CD4-positive, alpha-beta T cell (primary cell): ENCODE results near the gene PDE8A. TPM values are rescaled to one million over a fixed set of nuclear protein-coding genes. Genes with fewer than 3 reads are reported as not detected.
"Not testable (repeated sequence)": the region's sequence is repeated elsewhere in the genome, so short reads cannot be mapped to it uniquely, and the experiment has no call there.

ENCODE experiments used
- ATAC-seq: fragments of 200-7000 bp; cut with Tn5 transposase; one replicate; pipeline ENCODE4 v1.10.0; 2022; ENCODE audit warnings: mild to moderate bottlenecking; ENCODE audit not compliant: poor library complexity
- CTCF ChIA-PET: fragments of 350-600 bp; sonication (Branson Sonifier 250); formaldehyde crosslinking; loops from one replicate; lab custom pipeline; 2021; ENCODE audit warnings: antibody characterized with exemption, inconsistent platforms; lab: Charles Lee
- POLR2A ChIA-PET: fragments of 350-600 bp; sonication (Branson Sonifier 250); formaldehyde crosslinking; loops from one replicate; lab custom pipeline; 2021; ENCODE audit warnings: antibody characterized with exemption, inconsistent platforms; lab: Charles Lee
- DNase-seq, 14 experiments: peaks; one replicate each; pipeline ENCODE4 v3.0.0-alpha.2; 2013 to 2020; ENCODE audit warnings: mixed read lengths in 2 of 14
- H3K27ac ChIP-seq, 2 donors: one replicate each; pipeline versions ENCODE4 v1.5.1 to v1.7.0; 2013; ENCODE audit warnings: low read length in 2 of 2, low read depth in 1 of 2, mild to moderate bottlenecking in 1 of 2
- H3K27me3 ChIP-seq, 2 experiments: 1 replicate in 1 of 2; 2 replicates in 1 of 2; pipeline versions ENCODE4 v1.6.1 to v1.7.0; 2013; ENCODE audit warnings: low read length in 2 of 2, control low read depth in 1 of 2, mild to moderate bottlenecking in 1 of 2, moderate library complexity in 1 of 2; ENCODE audit not compliant: insufficient read depth in 2 of 2, control insufficient read depth in 1 of 2
- H3K36me3 ChIP-seq: one replicate; pipeline ENCODE4 v1.6.1; 2013; ENCODE audit warnings: low read length, control low read depth; ENCODE audit not compliant: insufficient read depth
- H3K4me1 ChIP-seq: one replicate; pipeline ENCODE4 v1.6.1; 2013; ENCODE audit warnings: low read length, control low read depth; ENCODE audit not compliant: insufficient read depth
- H3K4me3 ChIP-seq: one replicate; pipeline ENCODE4 v1.5.1; 2013; ENCODE audit warnings: mild to moderate bottlenecking, low read length, moderate library complexity
- H3K9me3 ChIP-seq, 2 experiments: 1 replicate in 1 of 2; 2 replicates in 1 of 2; pipeline versions ENCODE4 v1.6.1 to v1.7.0; 2013; ENCODE audit warnings: low read length in 2 of 2, mild to moderate bottlenecking in 2 of 2, control low read depth in 1 of 2, moderate library complexity in 1 of 2; ENCODE audit not compliant: control insufficient read depth in 1 of 2, insufficient read depth in 1 of 2
- H3K27ac Mint-ChIP-seq: one replicate; pipeline ENCODE4 v1.8.0; 2020; ENCODE audit warnings: mixed read lengths
- H3K27me3 Mint-ChIP-seq: one replicate; pipeline ENCODE4 v1.8.0; 2021; ENCODE audit warnings: mixed read lengths
- H3K36me3 Mint-ChIP-seq: one replicate; pipeline ENCODE4 v1.8.0; 2021; ENCODE audit warnings: low read depth, mixed read lengths
- H3K4me1 Mint-ChIP-seq: one replicate; pipeline ENCODE4 v1.8.0; 2021; ENCODE audit warnings: low read depth, mixed read lengths
- H3K4me3 Mint-ChIP-seq: one replicate; pipeline ENCODE4 v1.8.0; 2020; ENCODE audit warnings: mild to moderate bottlenecking, mixed read lengths
- H3K9me3 Mint-ChIP-seq: one replicate; pipeline ENCODE4 v1.8.0; 2020; ENCODE audit warnings: mixed read lengths
- intact Hi-C, 2 experiments: fragments of 100-400 bp; cut with DNase I in 1 of 2; cut with micrococcal nuclease in 1 of 2; formaldehyde crosslinking; loops; one replicate each; pipeline versions ENCODE4 v1.15.1 to v1.9.0; 2023 to 2025; cut with DNase I, micrococcal nuclease
- total RNA-seq, 174 experiments: library from RNA in 2 of 174; stranded (reverse) in 2 of 174; gene quantifications; one replicate each; pipeline ENCODE4 v1.2.3 and lab custom pipeline; 2021 to 2026
- TF ChIP-seq, protein P1 (sequence below): fragments of 200-600 bp; IDR thresholded peaks from one replicate; pipeline ENCODE4 v1.8.0; 2022; ENCODE audit warnings: antibody characterized with exemption, mild to moderate bottlenecking

The PDE8A gene
- total RNA-seq, 2 experiments from 2014 or later: 29.8 to 34.3 TPM

DNA sequence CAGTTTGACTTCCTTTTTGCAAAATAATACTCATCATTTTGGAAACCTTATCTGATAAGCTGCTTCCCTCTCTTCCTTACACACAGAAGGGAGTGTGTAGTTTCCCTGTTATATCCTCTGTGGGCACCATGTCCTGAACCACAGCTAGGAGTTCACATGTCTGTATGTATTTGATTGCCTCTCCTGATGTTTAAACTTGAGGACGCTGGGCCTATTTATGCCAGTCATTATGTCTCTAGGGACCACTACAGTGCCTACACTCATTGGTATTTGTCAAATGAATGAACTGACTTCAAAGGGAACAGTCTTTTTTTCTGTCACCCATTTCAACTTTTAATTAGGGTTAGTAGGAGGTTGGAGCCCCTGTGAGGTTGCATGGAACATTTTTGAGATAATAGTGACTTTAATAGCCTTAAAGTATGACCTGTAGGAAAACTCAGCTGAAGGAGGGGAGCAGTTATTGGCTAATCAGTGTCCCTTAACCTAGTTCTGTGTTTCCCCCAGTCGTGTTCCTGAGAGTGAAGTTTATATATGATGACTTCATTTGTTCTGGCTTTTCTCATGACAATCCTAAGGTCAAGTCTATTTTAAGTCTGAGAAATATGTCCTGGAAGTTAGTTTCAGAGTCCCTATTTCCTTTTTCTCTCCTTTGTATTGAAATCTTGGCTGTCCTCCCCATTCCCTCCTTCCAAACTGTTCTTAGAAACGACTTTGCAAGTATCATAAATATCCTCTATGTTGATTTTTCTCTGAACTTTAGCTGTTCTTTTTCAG is 28.9 kb downstream of the PDE8A start:
- no peaks in the 10 kb centered on the region for H3K36me3 Mint-ChIP-seq
- TF ChIP-seq, protein P1, sequence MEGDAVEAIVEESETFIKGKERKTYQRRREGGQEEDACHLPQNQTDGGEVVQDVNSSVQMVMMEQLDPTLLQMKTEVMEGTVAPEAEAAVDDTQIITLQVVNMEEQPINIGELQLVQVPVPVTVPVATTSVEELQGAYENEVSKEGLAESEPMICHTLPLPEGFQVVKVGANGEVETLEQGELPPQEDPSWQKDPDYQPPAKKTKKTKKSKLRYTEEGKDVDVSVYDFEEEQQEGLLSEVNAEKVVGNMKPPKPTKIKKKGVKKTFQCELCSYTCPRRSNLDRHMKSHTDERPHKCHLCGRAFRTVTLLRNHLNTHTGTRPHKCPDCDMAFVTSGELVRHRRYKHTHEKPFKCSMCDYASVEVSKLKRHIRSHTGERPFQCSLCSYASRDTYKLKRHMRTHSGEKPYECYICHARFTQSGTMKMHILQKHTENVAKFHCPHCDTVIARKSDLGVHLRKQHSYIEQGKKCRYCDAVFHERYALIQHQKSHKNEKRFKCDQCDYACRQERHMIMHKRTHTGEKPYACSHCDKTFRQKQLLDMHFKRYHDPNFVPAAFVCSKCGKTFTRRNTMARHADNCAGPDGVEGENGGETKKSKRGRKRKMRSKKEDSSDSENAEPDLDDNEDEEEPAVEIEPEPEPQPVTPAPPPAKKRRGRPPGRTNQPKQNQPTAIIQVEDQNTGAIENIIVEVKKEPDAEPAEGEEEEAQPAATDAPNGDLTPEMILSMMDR: no peak
- Histone ChIP-seq H3K36me3 (no peaks in the 10 kb centered on the region), H3K4me1 (peaks cover 8% of the 10 kb centered on the region), H3K27me3 (no peaks in the 10 kb centered on the region), H3K27ac (no peak overlapping the region), H3K9me3 (no peaks in the 10 kb centered on the region), H3K4me3 (no peak overlapping the region)
- DNase-seq (no peak), ATAC-seq (no peak)
- no peak overlapping the region for H3K4me3 Mint-ChIP-seq
- no peak overlapping the region for H3K27ac Mint-ChIP-seq
- H3K4me1 Mint-ChIP-seq: peaks cover 63% of the 10 kb centered on the region
- POLR2A ChIA-PET: interaction anchor here (0.6 kb wide), 1 partner anchor 35 kb away, joined by 4 read pairs; no protein-coding TSS in a partner anchor
- H3K27me3 Mint-ChIP-seq: no peaks in the 10 kb centered on the region
- H3K9me3 Mint-ChIP-seq: no peaks in the 10 kb centered on the region
- intact Hi-C loops: no loop called here
- CTCF ChIA-PET: interaction anchor here (0.6 to 2.2 kb wide), 12 partner anchors 11 to 165 kb away, joined by 3 to 22 read pairs (median 6); partner anchors contain the start of gene PDE8A

DNA sequence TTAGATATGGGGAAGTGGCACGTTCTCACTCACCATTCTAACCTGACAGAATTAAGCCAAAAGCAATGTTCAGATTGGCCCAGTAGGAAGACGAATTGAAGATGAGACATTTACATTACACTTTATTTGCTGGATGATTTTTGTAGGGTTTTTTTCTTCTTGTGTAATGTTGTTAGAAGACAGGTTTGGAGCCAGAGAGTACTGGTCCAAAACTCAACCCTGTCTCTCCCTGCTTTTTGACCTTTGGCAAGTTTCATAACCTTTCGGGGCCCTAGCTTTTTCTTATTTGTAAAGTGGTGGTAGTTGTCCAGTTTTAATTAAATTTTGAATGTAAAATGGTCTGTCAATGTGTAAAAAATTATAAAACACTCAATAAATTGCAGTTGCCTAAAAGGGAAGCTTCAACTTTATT is 29.5 kb downstream of the PDE8A start:
- H3K27ac Mint-ChIP-seq: no peak overlapping the region
- no peak for DNase-seq
- CTCF ChIA-PET: interaction anchor here (1.6 to 2.2 kb wide), 8 partner anchors 10 to 58 kb away, joined by 5 to 22 read pairs (median 8); partner anchors contain the start of gene PDE8A

DNA sequence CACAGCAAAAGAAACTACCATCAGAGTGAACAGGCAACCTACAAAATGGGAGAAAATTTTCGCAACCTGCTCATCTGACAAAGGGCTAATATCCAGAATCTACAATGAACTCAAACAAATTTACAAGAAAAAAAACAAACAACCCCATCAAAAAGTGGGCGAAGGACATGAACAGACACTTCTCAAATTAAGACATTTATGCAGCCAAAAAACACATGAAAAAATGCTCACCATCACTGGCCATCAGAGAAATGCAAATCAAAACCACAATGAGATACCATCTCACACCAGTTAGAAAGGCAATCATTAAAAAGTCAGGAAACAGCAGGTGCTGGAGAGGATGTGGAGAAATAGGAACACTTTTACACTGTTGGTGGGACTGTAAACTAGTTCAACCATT is 30.1 kb downstream of the PDE8A start:
- peaks cover 64% of the 10 kb centered on the region for H3K4me1 Mint-ChIP-seq
- H3K4me3 Mint-ChIP-seq, ATAC-seq, POLR2A ChIA-PET, intact Hi-C loops, H3K4me3 ChIP-seq, H3K36me3 ChIP-seq, H3K9me3 ChIP-seq, DNase-seq, H3K27me3 ChIP-seq, H3K27ac Mint-ChIP-seq, H3K36me3 Mint-ChIP-seq, H3K27ac ChIP-seq, H3K4me1 ChIP-seq, H3K9me3 Mint-ChIP-seq, H3K27me3 Mint-ChIP-seq: not testable (repeated sequence)
- CTCF ChIA-PET: interaction anchor here (1.6 to 2.2 kb wide), 4 partner anchors 10 to 31 kb away, joined by 5 to 11 read pairs (median 8); partner anchors contain the start of gene PDE8A

More for the DNA sequence above, 29.5 kb downstream of the PDE8A start:
- no peak overlapping the region for H3K4me3 ChIP-seq
- POLR2A ChIA-PET: interaction anchor here (0.6 kb wide), 1 partner anchor 36 kb away, joined by 4 read pairs; no protein-coding TSS in a partner anchor
- H3K27ac ChIP-seq: no peak overlapping the region
- Mint-ChIP-seq H3K36me3 (no peaks in the 10 kb centered on the region), H3K4me1 (peaks cover 63% of the 10 kb centered on the region), H3K9me3 (no peaks in the 10 kb centered on the region), H3K4me3 (no peak overlapping the region), H3K27me3 (no peaks in the 10 kb centered on the region)
- no peak for ATAC-seq
- no peaks in the 10 kb centered on the region for H3K27me3 ChIP-seq
- TF ChIP-seq, protein P1: no peak
- intact Hi-C loops: no loop called here
- H3K36me3 ChIP-seq: no peaks in the 10 kb centered on the region
- peaks cover 8% of the 10 kb centered on the region for H3K4me1 ChIP-seq
- H3K9me3 ChIP-seq: no peaks in the 10 kb centered on the region
